ENCODE results near the gene UNC5A.
"Not testable (repeated sequence)": the region's sequence is repeated elsewhere in the genome, so short reads cannot be mapped to it uniquely, and the experiment has no call there.

Gene UNC5A

GRCh38 chr5:176864755-176865154, 54.4 kb downstream of the UNC5A start:
- DNase-seq (ENCODE audit: low spot score), result no peak

GRCh38 chr5:176865964-176866363, 55.6 kb downstream of the UNC5A start:
- DNase-seq (ENCODE audit: low spot score), result no peak

DNA sequence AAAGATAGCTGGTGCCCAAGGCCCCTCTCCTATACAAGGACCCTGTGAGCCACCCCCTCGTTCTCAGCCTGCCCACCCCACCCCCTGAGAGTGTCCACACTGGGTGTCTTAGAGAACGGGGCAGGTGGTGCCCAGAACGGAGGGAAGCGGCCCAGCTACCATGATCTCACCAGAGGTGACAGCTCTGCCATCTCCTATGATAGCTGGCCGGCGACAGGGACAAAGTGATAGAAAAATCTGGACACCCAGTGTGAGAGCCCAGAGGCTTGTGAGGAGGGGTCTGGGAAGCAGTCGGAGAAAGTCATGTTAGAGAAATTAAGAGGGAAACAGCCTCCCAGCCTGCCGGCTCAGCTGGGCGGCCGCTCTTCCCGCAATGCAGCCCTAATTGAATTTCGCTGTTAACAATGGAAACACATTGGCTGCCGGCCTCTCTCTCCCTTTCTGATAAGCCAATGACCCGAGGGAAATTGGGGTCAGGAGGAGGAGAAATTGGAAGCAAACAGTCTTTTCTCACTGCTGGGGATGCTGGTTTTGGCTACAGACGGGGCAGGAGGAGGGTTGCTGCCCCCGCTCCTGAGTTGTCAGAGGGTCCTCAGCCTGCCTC, 56.5 kb downstream of the UNC5A start:
- no peak for DNase-seq (ENCODE audit: low spot score)

GRCh38 chr5:176868126-176868525, 57.8 kb downstream of the UNC5A start:
- DNase-seq (ENCODE audit: low spot score), result no peak

DNA sequence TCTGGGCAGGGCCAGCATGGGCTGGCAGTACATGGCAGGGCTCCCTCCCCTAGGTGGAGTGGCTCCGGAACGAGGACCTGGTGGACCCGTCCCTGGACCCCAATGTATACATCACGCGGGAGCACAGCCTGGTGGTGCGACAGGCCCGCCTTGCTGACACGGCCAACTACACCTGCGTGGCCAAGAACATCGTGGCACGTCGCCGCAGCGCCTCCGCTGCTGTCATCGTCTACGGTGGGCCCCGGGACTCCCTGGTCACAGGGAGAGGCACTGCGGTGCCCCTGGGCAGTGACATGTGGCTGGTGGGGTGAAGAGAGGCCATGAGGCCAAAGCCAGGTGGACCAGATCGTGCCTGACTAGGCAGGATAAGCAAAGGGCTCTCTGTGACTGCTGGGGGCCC, 58.4 kb downstream of the UNC5A start:
- no peak for DNase-seq (ENCODE audit: low spot score)

DNA sequence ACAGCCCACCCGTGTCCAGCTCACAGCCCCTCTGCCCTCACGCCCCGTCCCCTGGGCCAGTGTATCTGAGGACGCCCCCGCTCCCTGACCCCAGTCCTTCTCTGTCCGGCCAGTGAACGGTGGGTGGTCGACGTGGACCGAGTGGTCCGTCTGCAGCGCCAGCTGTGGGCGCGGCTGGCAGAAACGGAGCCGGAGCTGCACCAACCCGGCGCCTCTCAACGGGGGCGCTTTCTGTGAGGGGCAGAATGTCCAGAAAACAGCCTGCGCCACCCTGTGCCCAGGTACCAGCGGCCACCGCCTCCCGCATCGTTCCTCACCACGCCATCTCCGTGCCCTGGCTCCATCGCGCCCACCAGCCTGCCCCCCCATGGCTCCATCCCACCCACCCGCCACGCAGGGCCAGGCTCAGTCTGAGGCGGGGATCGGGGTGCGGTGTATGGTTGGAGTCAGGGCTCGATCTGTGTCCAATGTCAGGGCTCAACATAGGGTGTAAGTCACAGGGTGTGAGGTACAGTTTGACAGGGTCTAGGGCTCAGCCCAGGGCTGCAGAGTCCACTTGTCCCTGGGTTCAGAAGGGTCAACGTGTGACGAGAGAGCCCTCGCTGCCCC, 59.2 kb downstream of the UNC5A start:
- no peak for DNase-seq (ENCODE audit: low spot score)

DNA sequence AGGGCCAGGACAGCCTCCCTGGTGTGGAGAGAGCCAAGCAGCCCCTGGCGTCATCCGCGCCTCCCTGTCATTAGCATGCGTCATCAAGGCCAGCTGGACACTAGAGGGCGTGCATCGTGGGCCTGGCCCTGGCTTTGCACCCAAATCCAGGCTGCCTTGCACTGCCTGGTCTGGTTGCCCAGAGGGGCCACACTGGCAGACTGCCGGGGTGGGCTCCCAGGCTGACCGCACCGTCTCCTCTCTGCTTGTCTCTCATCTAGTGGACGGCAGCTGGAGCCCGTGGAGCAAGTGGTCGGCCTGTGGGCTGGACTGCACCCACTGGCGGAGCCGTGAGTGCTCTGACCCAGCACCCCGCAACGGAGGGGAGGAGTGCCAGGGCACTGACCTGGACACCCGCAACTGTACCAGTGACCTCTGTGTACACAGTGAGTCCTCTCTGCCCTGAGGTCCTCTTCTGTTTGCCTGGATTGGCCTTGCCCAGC, 59.8 kb downstream of the UNC5A start:
- DNase-seq (ENCODE audit: low spot score), result peak; percentile 54

DNA sequence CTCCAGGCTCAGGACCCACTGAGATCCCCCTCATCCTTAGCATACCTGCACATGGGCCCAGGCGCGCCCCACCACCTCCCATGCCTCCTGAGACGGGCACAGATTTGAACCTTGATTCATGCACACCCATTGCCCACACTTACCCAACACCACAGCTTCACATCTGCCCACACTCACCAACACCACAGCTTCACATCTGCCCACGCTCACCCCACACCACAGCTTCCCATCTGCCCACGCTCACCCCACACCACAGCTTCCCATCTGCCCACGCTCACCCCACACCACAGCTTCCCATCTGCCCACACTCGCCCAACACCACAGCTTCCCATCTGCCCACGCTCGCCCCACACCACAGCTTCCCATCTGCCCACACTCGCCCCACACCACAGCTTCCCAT, 60.3 kb downstream of the UNC5A start:
- not testable (repeated sequence) for DNase-seq (ENCODE audit: low spot score)

- DNase-seq (ENCODE audit: low spot score), result not testable (repeated sequence)
Measured at GRCh38 chr5:176872586-176872985, 62.2 kb downstream of the UNC5A start.

DNA sequence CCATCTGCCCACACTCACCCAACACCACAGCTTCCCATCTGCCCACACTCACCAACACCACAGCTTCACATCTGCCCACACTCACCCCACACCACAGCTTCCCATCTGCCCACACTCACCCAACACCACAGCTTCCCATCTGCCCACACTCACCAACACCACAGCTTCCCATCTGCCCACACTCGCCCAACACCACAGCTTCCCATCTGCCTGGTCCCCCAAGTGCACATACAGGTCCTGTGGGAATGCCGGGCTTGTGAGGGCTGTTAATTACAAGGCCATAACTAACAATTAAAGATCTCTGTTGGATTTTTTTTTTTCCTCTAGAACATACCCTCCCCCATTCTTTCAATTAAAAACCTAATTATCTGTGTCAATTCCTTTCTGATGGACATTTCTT, 62.7 kb downstream of the UNC5A start:
- not testable (repeated sequence) for DNase-seq (ENCODE audit: low spot score)

- DNase-seq (ENCODE audit: low spot score), result no peak
Measured at GRCh38 chr5:176873541-176874172, 63.3 kb downstream of the UNC5A start.

GRCh38 chr5:176874198-176874780, 63.9 kb downstream of the UNC5A start:
- DNase-seq (ENCODE audit: low spot score), result no peak

- no peak for DNase-seq (ENCODE audit: low spot score)
Measured at GRCh38 chr5:176875014-176875550, 64.7 kb downstream of the UNC5A start.

DNA sequence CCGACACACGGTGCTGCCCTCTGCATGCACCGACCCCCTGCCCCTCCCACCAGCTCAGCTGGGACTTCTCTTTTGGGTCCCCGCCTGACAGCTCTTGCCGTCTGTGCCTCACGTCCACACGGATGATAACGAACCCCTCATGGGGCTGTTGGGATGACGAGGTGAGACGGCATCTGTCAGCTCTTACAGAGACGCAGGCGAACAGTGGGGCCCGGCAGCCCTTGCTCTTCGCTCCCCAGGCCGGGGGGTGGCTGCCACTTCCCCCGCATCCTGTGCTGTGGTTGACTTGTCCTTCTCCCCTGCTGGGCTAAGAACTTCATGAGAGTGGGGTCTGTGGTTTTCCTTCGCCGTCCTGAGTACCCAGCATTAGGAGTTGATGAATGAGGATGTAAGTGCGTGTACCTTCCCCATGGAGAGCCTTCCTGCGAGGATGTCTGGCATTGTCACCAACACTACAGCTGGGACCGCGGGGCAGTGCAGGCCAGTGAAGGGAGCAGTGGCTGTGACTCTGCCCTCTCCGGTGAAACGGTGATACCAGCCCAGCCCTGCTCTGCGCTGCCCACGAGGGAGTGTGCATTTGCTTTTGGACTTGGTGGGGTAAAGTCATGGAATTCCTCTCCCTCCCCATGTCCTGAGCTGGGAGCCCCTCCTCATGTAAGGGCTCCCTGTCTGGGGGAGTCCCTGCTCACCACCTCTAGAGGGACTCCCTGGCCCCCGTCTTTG, 65.6 kb downstream of the UNC5A start:
- no peak for DNase-seq (ENCODE audit: low spot score)

- no peak for DNase-seq (ENCODE audit: low spot score)
Measured at GRCh38 chr5:176876506-176877431, 66.4 kb downstream of the UNC5A start.

GRCh38 chr5:176877793-176878331, 67.5 kb downstream of the UNC5A start:
- no peak for DNase-seq (ENCODE audit: low spot score)

- DNase-seq (ENCODE audit: low spot score), result no peak
Measured at GRCh38 chr5:176878463-176878862, 68.1 kb downstream of the UNC5A start.

GRCh38 chr5:176878906-176879662, 68.7 kb downstream of the UNC5A start:
- no peak for DNase-seq (ENCODE audit: low spot score)

GRCh38 chr5:176879663-176880361, 69.5 kb downstream of the UNC5A start:
- DNase-seq (ENCODE audit: low spot score), result no peak
